Smooth muscle cell (in vitro differentiated cells): ENCODE measurements around the gene CDH13. TPM values are rescaled to one million over a fixed set of nuclear protein-coding genes. Genes with fewer than 3 reads are reported as not detected.

Experiments
- DNase-seq: peaks from one replicate; lab custom pipeline; 2025; ENCODE audit not compliant: unreplicated experiment; lab: John Stamatoyannopoulos, UW
- H2AFZ ChIP-seq: fragments of 200-600 bp; sonication (generic); 2 replicates; pipeline ENCODE4 v1.6.0; 2016; ENCODE audit warnings: antibody characterized with exemption, low read depth, mild to moderate bottlenecking
- H3F3A ChIP-seq: fragments of 200-600 bp; sonication (generic); 2 replicates; pipeline ENCODE4 v1.6.0; 2017; ENCODE audit warnings: antibody characterized with exemption, low read depth
- H3K27ac ChIP-seq: fragments of 200-600 bp; sonication (generic); 2 replicates; pipeline ENCODE4 v1.5.1; 2016; ENCODE audit warnings: low read depth, mild to moderate bottlenecking
- H3K27me3 ChIP-seq: fragments of 200-600 bp; sonication (generic); 2 replicates; pipeline ENCODE4 v1.6.1; 2016; ENCODE audit warnings: low read depth, mild to moderate bottlenecking
- H3K36me3 ChIP-seq: fragments of 200-600 bp; sonication (generic); 2 replicates; pipeline ENCODE4 v1.5.1; 2016; ENCODE audit warnings: low read depth
- H3K4me1 ChIP-seq: fragments of 200-600 bp; sonication (generic); 2 replicates; pipeline ENCODE4 v1.5.1; 2016; ENCODE audit warnings: low read depth
- H3K4me2 ChIP-seq: fragments of 200-600 bp; sonication (generic); 2 replicates; pipeline ENCODE4 v1.6.0; 2016; ENCODE audit warnings: mild to moderate bottlenecking
- H3K4me3 ChIP-seq: fragments of 200-600 bp; sonication (generic); 2 replicates; pipeline ENCODE4 v1.5.1; 2016; ENCODE audit warnings: mild to moderate bottlenecking
- H3K79me2 ChIP-seq: fragments of 200-600 bp; sonication (generic); 2 replicates; pipeline ENCODE4 v1.6.0; 2016; ENCODE audit warnings: low read depth, mild to moderate bottlenecking
- H3K9ac ChIP-seq: fragments of 200-600 bp; sonication (generic); 2 replicates; pipeline ENCODE4 v1.6.0; 2016; ENCODE audit warnings: low read depth
- H3K9me3 ChIP-seq: fragments of 200-600 bp; sonication (generic); replicated peaks from 2 replicates; pipeline ENCODE4 v1.5.1; 2016; ENCODE audit warnings: low read depth
- H4K20me1 ChIP-seq: fragments of 200-600 bp; sonication (generic); 2 replicates; pipeline ENCODE4 v1.6.0; 2016; ENCODE audit warnings: low read depth
- CTCF ChIP-seq: fragments of 200-600 bp; sonication (generic); IDR thresholded peaks from 2 replicates; pipeline ENCODE4 v1.5.1; 2017; ENCODE audit warnings: borderline replicate concordance, mild to moderate bottlenecking, antibody characterized with exemption; ENCODE audit not compliant: insufficient read depth, poor library complexity, severe bottlenecking
- WGBS: methylation state at CpG from one replicate; pipeline ENCODE4 v1.1.7; 2016; ENCODE audit warnings: low lambda C conversion rate; 5-methylcytosine and 5-hydroxymethylcytosine counted together
- polyA plus RNA-seq: library from polyadenylated mRNA; unstranded; fragments of >200 nt; fragmentation: Nextera tagmentation; extraction: Ambion mirVana; gene quantifications from 2 replicates; pipeline ENCODE4 v1.2.1, GENCODE V29; 2016
- total RNA-seq: library from RNA; depleted of rRNA; stranded (reverse); fragments of >200 nt; gene quantifications from 2 replicates; pipeline ENCODE4 v1.2.3, GENCODE V29; 2014

CDH13 gene
- total and polyA plus RNA-seq, 2 experiments from 2014 or later = 12.1 to 32.2 TPM

- DNase-seq = no peak
- WGBS = 73% methylated on average over 2 of the region's 2 CpGs
- Histone ChIP-seq H3K27me3 (no peaks in the 10 kb centered on the region), H3K4me1 (no peaks in the 10 kb centered on the region), H3K4me3 (no peak overlapping the region), H2AFZ (no peak overlapping the region), H3K27ac (no peak overlapping the region), H3K9ac (no peak overlapping the region), H3K36me3 (no peaks in the 10 kb centered on the region), H4K20me1 (no peaks in the 10 kb centered on the region), H3K4me2 (no peak overlapping the region), H3K9me3 (no peaks in the 10 kb centered on the region), H3F3A (no peaks in the 10 kb centered on the region), H3K79me2 (no peaks in the 10 kb centered on the region)
- TF ChIP-seq CTCF = no peak
Measured at GRCh38 chr16:83516931-83517330, 890.2 kb downstream of the CDH13 start.

GRCh38 chr16:83517398-83517797 lies 890.6 kb downstream of the CDH13 start:
- Histone ChIP-seq H3K79me2 (no peaks in the 10 kb centered on the region), H4K20me1 (no peaks in the 10 kb centered on the region), H3K36me3 (no peaks in the 10 kb centered on the region), H3K9me3 (no peaks in the 10 kb centered on the region), H2AFZ (no peak overlapping the region), H3K4me3 (no peak overlapping the region), H3K9ac (no peak overlapping the region), H3K27me3 (no peaks in the 10 kb centered on the region), H3K27ac (no peak overlapping the region), H3K4me1 (no peaks in the 10 kb centered on the region), H3F3A (no peaks in the 10 kb centered on the region), H3K4me2 (no peak overlapping the region)
- 44% methylated on average over 2 of the region's 2 CpGs for WGBS
- no peak for TF ChIP-seq CTCF
- DNase-seq = no peak

- H4K20me1 ChIP-seq = no peaks in the 10 kb centered on the region
- H3K4me1 ChIP-seq = no peaks in the 10 kb centered on the region
Measured at GRCh38 chr16:83520596-83520995, 893.8 kb downstream of the CDH13 start.

More at GRCh38 chr16:83520596-83520995, 893.8 kb downstream of the CDH13 start:
- no peaks in the 10 kb centered on the region for H3F3A ChIP-seq
- H3K27ac ChIP-seq = no peak overlapping the region
- no peak for TF ChIP-seq CTCF
- H2AFZ ChIP-seq = no peak overlapping the region
- H3K4me3 ChIP-seq = no peak overlapping the region
- 89% methylated on average over 5 of the region's 5 CpGs for WGBS
- no peak overlapping the region for H3K4me2 ChIP-seq
- no peaks in the 10 kb centered on the region for H3K36me3 ChIP-seq
- no peaks in the 10 kb centered on the region for H3K79me2 ChIP-seq
- no peak overlapping the region for H3K9ac ChIP-seq
- H3K9me3 ChIP-seq = no peaks in the 10 kb centered on the region
- no peak for DNase-seq
- no peaks in the 10 kb centered on the region for H3K27me3 ChIP-seq
